Motor neuron (in vitro differentiated cells): ENCODE results near the gene UBE2F. TPM values are rescaled to one million over a fixed set of nuclear protein-coding genes. Genes with fewer than 3 reads are reported as not detected.
"Not testable (repeated sequence)": the region's sequence is repeated elsewhere in the genome, so short reads cannot be mapped to it uniquely, and the experiment has no call there.

ENCODE experiments used
- ATAC-seq, 8 experiments: fragments of 200-7000 bp; cut with Tn5 transposase; replicated peaks in 6 of 8; 2 replicates each; pipeline ENCODE4 v1.8.0; 2021; ENCODE audit warnings: mild to moderate bottlenecking in 8 of 8, moderate library complexity in 8 of 8
- H3K27ac ChIP-seq, 2 donors: fragments of 250-450 bp; sonication (Bioruptor Pico); 2 replicates each; pipeline ENCODE4 v1.9.0; 2021; ENCODE audit warnings: antibody characterized with exemption in 2 of 2, mild to moderate bottlenecking in 2 of 2, moderate library complexity in 1 of 2
- H3K4me1 ChIP-seq, 2 donors: fragments of 250-450 bp; sonication (Bioruptor Pico); replicated peaks in 1 of 2; 2 replicates each; pipeline ENCODE4 v1.6.1; 2021; ENCODE audit warnings: antibody characterized with exemption in 2 of 2, mild to moderate bottlenecking in 2 of 2, moderate library complexity in 1 of 2
- H3K4me3 ChIP-seq, 5 donors: fragments of 250-450 bp; sonication (Bioruptor Pico); 2 replicates each; pipeline ENCODE4 v1.9.0; 2021; ENCODE audit warnings: antibody characterized with exemption in 5 of 5, mild to moderate bottlenecking in 5 of 5, moderate library complexity in 4 of 5
- WGBS, 10 experiments: fragments of 450-650 bp; shearing (Covaris generic); methylation state at CpG; one replicate each; pipeline ENCODE4 v1.0.0; 2022; 5-methylcytosine and 5-hydroxymethylcytosine counted together
- in situ Hi-C, 9 experiments: fragments of 400-800 bp; cut with MboI; loops; one replicate each; pipeline ENCODE4 v1.15.0; 2021; ENCODE audit warnings: low sequenced_read_pairs in 9 of 9, low pct_unique_long_range_greater_than_20kb in 2 of 9; ENCODE audit not compliant: unreplicated experiment in 9 of 9
- total RNA-seq, 8 experiments: library from RNA; unstranded; fragments of 300-600 nt; gene quantifications; 2 replicates each; pipeline versions ENCODE4 v1.2.3 to v1.2.4, GENCODE V29; 2022

UBE2F gene
- total RNA-seq, 8 experiments from 2014 or later: 18.2 to 65.1 (median 33.0) TPM

DNA sequence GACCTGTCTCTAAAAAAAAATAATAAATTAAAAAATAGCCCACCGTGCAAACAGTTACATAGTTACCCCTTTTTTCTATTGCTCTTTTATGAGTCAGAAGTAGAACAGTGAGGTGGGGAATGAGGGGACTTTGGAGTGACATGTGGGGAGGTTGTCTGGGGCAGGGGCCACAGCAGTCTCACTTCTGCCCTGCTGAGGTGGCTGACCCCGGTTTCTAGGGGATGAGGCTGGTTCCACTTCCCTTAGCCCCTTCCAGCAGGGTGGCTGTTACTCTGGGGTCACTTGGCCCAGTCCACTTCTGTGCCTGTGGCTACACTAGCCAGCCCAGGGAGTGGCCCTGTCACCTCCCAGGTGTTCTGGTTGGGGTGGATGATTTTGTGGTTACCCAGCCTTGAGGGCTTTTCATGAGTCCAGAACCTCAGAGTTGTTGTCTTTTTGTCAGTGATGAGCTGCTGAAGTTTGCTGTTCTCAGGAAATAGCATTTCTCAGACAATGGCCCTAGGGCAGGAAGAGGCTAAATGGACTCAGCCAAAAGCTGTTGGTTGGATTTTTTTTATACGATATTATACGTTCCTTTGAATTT, 66.0 kb downstream of the UBE2F start:
- in situ Hi-C loops: no loop called here
- Histone ChIP-seq H3K4me3 (no peak overlapping the region), H3K27ac (no peak overlapping the region), H3K4me1 (no peaks in the 10 kb centered on the region)
- no peak for ATAC-seq
- 0 to 100% (median 78%) methylated on average over 1 to 4 of the region's 4 CpGs; no CpG with 5 or more reads in 3 of the 10 experiments for WGBS, 10 experiments

DNA sequence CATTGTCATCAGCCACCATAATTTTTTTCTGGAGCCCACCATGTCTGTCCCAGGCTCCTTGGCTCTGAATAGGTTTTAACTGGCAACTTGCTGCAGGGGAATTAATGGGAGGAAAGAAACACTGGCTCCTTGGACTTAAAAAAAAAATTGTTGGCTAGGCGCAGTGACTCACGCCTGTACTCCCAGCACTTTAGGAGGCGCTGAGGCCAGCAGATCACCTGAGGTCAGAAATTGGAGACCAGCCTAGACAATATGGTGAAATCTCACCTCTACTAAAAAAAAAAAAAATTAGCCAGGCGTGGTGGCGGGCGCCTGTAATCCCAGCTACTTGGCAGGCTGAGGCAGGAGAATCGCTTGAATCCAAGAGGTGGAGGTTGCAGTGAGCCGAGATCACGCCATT, 67.2 kb downstream of the UBE2F start:
- ATAC-seq, H3K27ac ChIP-seq, in situ Hi-C loops, H3K4me3 ChIP-seq, H3K4me1 ChIP-seq: not testable (repeated sequence)
- WGBS, 10 experiments: 83 to 100% (median 99%) methylated on average over 1 to 9 of the region's 9 CpGs; no CpG with 5 or more reads in 2 of the 10 experiments

DNA sequence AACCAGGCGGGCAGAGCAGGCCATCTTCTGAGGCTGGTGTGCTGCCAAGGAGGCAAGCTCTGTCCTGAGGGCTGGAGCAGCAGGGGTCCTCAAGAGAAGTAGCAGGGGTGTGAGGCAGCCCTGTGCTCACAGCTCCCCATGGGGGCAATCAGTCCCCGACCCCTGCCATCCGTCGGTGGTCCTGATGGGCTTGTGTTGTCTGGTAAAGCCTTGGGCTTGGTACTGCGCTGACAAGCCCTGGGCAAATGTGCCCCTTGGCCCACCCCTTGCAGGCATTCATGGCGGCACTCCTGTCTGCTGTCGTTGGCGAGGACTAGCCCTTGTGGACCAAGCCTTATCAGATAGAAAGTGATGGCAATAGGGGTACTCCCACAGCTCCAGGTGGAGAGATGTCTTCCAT, 71.4 kb downstream of the UBE2F start:
- WGBS, 10 experiments: 90 to 100% (median 100%) methylated on average over 1 to 2 of the region's 8 CpGs; no CpG with 5 or more reads in 6 of the 10 experiments
- in situ Hi-C loops: no loop called here
- H3K4me3 ChIP-seq: no peak overlapping the region
- no peak overlapping the region for H3K27ac ChIP-seq
- ATAC-seq: no peak
- H3K4me1 ChIP-seq: no peaks in the 10 kb centered on the region

DNA sequence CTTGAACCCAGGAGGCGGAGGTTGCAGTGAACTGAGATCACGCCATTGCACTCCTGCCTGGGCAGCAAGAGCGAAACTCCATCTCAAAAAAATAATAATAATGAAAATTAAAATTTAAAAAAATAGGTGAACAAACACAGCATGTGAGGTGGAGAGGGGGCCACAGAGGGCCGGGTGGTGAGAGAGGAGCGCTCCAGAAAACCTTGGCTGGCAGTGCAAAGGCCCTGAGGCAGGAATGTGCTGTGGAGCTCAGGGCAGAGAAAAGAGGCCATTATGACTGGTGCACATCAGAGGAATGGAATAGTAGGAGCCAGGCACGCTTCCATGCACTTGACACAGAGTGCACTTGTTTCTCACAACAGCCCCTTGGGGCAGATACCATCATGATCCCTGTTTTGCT, 72.3 kb downstream of the UBE2F start:
- no peak overlapping the region for H3K27ac ChIP-seq
- in situ Hi-C loops: no loop called here
- WGBS, 10 experiments: 50 to 100% (median 90%) methylated on average over 1 to 6 of the region's 6 CpGs; no CpG with 5 or more reads in 2 of the 10 experiments
- H3K4me1 ChIP-seq: no peaks in the 10 kb centered on the region
- no peak for ATAC-seq
- H3K4me3 ChIP-seq: no peak overlapping the region

DNA sequence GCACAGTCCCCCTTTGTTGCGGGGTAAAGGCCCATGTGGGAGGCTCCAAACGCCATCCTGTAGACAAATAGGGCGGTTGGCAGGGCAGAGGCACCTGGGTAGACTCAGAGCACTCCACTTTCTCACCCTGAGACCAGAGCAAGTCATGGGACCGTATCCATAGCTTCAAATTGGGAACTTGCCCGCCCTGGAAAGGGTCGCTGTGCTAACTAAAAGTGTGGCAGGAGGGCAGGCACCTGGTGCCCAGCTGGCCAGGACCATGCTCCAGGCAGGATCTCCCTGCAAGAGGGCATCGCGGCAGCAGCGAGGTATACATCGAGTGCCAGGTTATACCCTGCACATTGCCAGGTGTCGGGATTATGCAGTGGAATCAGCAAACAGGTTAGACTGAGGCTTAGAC, 73.2 kb downstream of the UBE2F start:
- Histone ChIP-seq H3K4me3 (no peak overlapping the region), H3K4me1 (no peaks in the 10 kb centered on the region), H3K27ac (no peak overlapping the region)
- no peak for ATAC-seq
- 86 to 100% (median 94%) methylated on average over 1 to 8 of the region's 11 CpGs; no CpG with 5 or more reads in 5 of the 10 experiments for WGBS, 10 experiments
- in situ Hi-C loops: no loop called here

DNA sequence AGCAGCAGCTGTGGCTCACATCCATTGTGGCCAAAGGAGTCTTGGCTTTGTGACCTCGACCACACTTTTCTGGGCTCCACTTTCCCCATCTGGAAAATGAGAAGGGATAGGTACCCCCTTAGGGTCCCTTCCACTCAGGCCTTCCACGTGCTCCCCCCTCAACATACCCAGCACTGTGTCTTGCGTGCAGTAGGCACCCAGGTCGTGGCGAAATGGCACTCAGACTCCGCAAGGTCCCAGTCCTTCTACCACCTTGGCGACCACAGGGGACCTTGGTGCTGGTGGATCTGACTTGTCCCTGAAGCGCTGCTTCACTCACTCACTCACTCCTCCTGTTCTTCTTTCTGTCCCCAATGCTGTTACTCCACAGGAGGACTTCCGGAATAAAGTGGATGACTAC, 74.1 kb downstream of the UBE2F start:
- ATAC-seq: no peak
- Histone ChIP-seq H3K4me1 (no peaks in the 10 kb centered on the region), H3K27ac (no peak overlapping the region), H3K4me3 (no peak overlapping the region)
- in situ Hi-C loops: no loop called here
- WGBS, 10 experiments: 75 to 100% (median 100%) methylated on average over 1 to 6 of the region's 9 CpGs; no CpG with 5 or more reads in 3 of the 10 experiments

DNA sequence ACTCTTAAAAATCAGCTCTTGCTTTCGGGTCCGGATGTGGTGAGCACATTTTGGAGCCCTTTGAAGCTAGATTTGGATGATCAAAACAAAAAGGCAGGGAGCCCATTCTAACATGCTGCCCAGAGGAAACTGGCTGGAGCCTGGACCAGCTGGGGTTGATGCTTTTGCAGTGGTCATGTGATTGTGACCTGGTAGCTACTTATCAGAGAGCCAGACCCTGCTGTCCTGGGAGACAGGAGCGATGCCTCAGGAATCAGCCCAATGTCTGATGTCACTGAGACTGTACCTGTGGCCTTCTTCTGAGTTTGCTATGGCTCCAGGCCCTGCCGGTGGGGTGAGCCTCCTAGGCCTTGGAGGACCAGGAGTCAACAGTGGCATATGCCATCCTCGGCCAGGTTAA, 75.3 kb downstream of the UBE2F start:
- Histone ChIP-seq H3K4me1 (no peaks in the 10 kb centered on the region), H3K4me3 (no peak overlapping the region), H3K27ac (no peak overlapping the region)
- in situ Hi-C loops: no loop called here
- peak in 4 of 8 experiments; percentile 33 to 60 (median 48) for ATAC-seq
- WGBS, 10 experiments: 92 to 100% (median 99%) methylated on average over 2 to 4 of the region's 5 CpGs; no CpG with 5 or more reads in 2 of the 10 experiments

DNA sequence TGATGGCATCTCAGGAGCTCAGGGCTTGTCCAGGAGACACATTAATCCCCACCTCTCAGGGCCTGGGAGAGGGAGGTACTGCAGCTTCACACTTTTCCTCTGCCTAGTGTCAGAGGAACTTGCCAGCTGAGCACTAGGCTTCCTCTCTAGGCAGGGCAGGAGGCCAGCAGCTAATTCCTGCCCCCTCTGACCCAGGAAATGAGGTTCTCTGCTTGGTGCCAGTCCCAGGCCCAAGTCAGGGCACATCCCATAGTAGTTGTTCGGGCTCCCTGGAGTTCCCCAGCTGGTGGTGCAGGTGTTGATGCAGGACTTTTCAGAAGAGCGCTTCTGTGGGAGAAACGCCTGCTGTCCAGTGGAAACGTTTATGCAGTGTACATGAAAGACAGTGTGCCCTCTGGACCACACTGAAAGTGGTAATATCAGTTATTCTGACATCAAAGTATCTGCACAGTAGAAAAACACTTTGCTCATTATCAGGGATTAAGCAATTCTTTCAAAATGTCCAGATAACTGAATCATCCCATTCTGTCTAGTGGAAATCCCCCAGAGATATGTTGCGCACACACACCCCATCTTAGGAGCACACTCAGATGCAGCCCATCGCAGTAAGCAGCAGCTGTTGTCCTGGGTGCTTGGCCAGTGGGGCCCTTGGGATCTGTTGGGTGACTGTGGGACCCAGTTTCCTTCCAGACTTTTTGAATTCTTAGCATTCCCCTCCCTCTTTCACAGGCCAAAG, 76.2 kb downstream of the UBE2F start:
- H3K27ac ChIP-seq: no peak overlapping the region
- no peaks in the 10 kb centered on the region for H3K4me1 ChIP-seq
- WGBS, 10 experiments: 82 to 100% (median 99%) methylated on average over 1 to 4 of the region's 6 CpGs; no CpG with 5 or more reads in 4 of the 10 experiments
- no peak for ATAC-seq
- in situ Hi-C loops: no loop called here
- no peak overlapping the region for H3K4me3 ChIP-seq

DNA sequence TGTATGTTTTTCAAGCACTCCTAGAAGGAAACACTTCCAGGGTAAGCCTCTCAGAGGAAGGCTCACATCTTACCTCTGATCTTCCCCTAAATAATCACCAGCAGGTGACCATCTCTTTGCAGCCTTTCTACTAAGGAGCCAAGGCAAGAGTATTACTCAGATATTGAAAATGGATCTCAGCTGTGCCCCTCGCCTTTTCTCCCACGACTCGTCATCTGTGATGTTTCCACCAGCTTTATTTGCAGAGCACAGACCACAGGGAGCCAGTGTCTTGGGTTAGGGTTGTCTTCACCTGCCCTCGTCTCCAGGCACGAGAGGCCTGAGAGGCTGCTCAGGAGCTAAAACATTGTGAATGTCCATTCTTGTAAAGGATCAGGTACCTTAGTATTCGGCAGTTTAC, 77.0 kb downstream of the UBE2F start:
- Histone ChIP-seq H3K4me1 (no peaks in the 10 kb centered on the region), H3K4me3 (no peak overlapping the region), H3K27ac (no peak overlapping the region)
- WGBS, 10 experiments: 40 to 100% (median 92%) methylated on average over 1 to 3 of the region's 6 CpGs; no CpG with 5 or more reads in 4 of the 10 experiments
- no peak for ATAC-seq
- in situ Hi-C loops: no loop called here

DNA sequence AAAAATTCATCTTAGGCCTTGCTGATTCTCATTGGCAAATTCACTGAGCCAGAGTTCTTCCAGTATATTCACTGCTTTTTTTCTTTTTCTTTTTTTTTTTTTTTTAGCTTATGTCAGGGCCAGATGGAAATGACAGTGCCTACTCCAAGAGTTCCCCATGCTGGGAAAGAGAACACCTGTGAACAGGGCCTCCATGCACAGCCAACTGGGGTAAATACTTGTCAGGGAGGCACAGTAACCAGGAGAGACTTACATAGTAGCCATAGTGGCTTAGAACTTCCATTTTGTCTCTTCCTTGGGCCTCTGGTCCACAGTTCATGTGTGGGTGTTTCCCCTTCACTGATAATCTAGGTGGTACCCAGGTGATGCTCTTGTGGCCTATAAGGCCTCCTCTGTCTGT, 78.8 kb downstream of the UBE2F start:
- H3K4me3 ChIP-seq: no peak overlapping the region
- in situ Hi-C loops: no loop called here
- H3K27ac ChIP-seq: no peak overlapping the region
- no peaks in the 10 kb centered on the region for H3K4me1 ChIP-seq
- no peak for ATAC-seq

DNA sequence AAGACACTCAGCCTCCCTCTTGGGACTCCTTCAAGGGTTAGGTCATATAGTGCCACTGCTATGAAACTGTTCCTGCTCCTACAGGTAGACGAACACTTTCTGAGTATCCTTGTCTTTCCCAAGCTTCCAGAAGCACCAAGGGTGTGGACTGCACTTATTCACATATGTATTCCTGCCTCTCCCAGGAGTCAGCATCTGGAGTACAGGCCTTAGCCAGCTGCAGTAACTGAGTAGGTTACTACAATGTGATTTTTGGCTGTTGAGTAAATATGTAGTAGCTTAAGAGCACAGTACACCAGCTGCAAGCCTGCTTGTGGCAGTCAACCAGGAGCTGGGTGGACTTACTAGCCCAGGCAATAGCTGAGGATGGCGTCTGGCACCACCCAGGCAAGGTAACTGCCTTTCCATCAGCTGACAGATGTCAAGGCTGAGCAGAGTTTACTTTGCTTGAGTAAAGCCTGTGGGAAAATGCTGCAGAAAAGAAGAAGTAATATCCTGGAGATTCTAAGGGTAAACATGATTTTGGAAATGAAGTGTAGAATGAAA, 80.0 kb downstream of the UBE2F start:
- in situ Hi-C loops: no loop called here
- Histone ChIP-seq H3K4me3 (no peak overlapping the region), H3K27ac (no peak overlapping the region), H3K4me1 (no peaks in the 10 kb centered on the region)
- 20 to 100% (median 90%) methylated on average over 1 to 2 of the region's 2 CpGs; no CpG with 5 or more reads in 3 of the 10 experiments for WGBS, 10 experiments
- peak in 3 of 8 experiments; percentile 84 to 92 (median 92) for ATAC-seq

DNA sequence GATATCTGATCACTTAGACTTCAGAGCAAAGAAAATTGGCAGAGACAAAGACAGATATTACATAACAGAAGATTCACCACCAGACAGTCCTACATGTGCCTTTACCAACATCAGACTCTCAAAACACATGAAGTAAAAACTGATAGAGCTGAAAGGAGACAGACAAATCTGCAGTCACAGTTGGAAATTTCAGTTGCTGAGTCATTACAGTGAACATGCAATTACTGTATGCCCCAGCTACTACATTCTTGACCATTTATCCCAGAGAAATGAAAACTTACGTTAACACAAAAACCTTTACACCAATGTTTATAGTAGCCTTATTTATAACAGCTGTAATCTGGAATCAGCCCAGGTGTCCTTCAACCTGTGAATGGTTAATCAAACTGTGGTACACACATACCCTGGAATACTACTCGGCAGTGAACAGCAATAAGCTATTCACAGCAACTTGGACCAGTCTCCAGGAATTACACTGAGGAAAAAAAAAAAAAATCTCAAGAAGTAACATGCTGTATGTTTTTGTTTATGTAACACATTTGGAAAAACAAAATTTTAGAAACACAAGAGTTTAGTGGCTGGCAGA, 86.5 kb downstream of the UBE2F start:
- Histone ChIP-seq H3K27ac (no peak overlapping the region), H3K4me3 (no peak overlapping the region), H3K4me1 (no peaks in the 10 kb centered on the region)
- ATAC-seq: no peak
- in situ Hi-C loops: no loop called here
- WGBS, 10 experiments: 76 to 100% (median 91%) methylated on average over 1 to 2 of the region's 2 CpGs

DNA sequence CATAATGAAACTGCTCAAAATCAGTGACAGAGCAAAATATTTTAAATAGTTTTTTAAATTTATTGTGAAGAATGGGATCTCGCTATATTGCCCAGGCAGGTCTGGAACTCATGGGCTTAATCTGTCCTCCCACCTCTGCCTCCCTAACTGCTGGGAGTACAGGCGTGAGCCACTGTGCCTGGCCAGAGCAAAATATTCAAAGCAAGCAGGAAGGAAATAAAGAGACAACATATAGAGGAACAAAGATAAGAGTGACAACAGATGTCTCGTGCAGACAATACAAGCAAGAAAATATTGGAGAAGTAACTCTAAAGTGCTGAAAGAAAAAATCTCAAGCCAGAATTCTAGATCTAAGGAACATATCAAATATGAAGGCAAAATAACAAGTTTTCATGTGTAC, 89.0 kb downstream of the UBE2F start:
- Histone ChIP-seq H3K4me1 (peaks cover 2 to 4% of the 10 kb centered on the region in 2 donors), H3K4me3 (no peak overlapping the region), H3K27ac (no peak overlapping the region)
- ATAC-seq: no peak
- 65 to 100% (median 93%) methylated on average over 2 to 3 of the region's 3 CpGs; no CpG with 5 or more reads in 1 of the 10 experiments for WGBS, 10 experiments
- in situ Hi-C loops: no loop called here
